GM13977 (cell line): ENCODE measurements around the gene KIAA0825.

Source experiments
- DNase-seq: peaks from one replicate; pipeline ENCODE4 v3.0.0; 2012; ENCODE audit warnings: low spot score
- CTCF ChIP-seq: IDR thresholded peaks from 2 replicates; pipeline ENCODE4 v1.5.1; 2012; ENCODE audit warnings: mild to moderate bottlenecking, control low read depth; ENCODE audit not compliant: insufficient read depth; ENCODE audit errors: extremely low read depth, missing control alignments
- in situ Hi-C: fragments of 300-500 bp; cut with MboI; formaldehyde crosslinking; loops from one replicate; pipeline ENCODE4 v1.12.0; 2022; ENCODE audit warnings: low sequenced_read_pairs, low pct_unique_long_range_greater_than_20kb, mixed read lengths, inconsistent platforms; ENCODE audit not compliant: unreplicated experiment

KIAA0825 gene

GRCh38 chr5:94395468-94395867 lies 222.9 kb downstream of the KIAA0825 start:
- no peak for DNase-seq
- in situ Hi-C loops: no loop called here
- TF ChIP-seq CTCF: no peak

GRCh38 chr5:94391996-94392395 lies 226.4 kb downstream of the KIAA0825 start:
- in situ Hi-C loops: no loop called here
- no peak for DNase-seq
- no peak for TF ChIP-seq CTCF

GRCh38 chr5:94389515-94389899 lies 228.9 kb downstream of the KIAA0825 start:
- in situ Hi-C loops: no loop called here
- TF ChIP-seq CTCF: no peak

DNA sequence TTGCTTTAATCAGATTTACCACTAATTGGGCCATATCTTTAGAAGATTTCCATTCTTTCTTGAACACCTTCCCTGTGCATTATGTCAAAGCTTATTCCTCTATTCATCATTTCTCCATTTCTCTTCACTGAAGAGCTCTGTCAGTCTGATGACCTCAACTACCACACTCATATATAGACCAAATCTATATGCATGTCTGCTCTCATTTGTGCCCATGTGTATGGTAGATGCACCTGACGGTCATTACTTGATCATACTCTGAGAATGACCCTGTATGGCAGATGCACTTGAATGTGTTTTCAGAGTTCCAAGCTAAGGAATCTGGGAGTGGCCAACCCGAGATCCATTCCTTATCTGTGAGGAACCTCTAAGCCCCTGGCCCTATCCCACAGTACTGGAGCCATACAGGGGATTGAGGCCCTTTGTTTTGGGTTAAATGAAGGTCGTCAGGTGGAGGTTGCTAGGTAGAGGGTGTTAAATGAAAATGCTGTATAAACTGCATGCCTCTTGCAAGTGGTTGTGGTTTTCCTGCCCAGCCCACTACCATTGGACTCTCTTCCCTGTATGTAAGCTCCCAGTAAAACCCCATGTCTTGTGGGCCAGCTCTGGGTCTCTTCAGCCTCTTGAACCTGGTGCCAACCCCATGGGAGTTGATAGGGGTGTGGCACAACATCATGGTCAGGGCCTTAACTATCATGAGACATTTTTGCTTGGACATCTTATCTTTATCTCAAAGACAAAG lies 229.5 kb downstream of the KIAA0825 start:
- no peak for TF ChIP-seq CTCF
- DNase-seq: no peak
- in situ Hi-C loops: no loop called here

More at GRCh38 chr5:94389515-94389899, 228.9 kb downstream of the KIAA0825 start:
- no peak for DNase-seq

DNA sequence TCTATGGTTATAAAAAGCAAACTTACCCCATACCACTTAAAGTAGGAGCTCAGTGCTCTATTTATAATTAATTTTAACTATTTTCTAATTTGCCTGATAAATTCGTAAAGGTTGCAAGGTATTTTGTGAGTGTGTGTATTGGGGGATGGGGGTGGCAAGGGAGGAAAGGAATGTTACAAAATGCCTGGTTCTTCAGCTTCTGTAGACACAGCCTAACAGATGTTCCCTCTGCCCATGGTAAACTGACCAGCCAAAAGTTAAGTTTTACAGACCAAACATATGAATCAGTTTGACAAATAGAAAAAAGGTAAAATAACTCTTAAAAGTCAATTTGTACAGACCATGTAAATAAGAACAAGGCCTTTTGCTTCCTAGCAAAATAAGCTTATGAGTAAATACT lies 232.6 kb downstream of the KIAA0825 start:
- DNase-seq: no peak
- TF ChIP-seq CTCF: no peak
- in situ Hi-C loops: no loop called here

DNA sequence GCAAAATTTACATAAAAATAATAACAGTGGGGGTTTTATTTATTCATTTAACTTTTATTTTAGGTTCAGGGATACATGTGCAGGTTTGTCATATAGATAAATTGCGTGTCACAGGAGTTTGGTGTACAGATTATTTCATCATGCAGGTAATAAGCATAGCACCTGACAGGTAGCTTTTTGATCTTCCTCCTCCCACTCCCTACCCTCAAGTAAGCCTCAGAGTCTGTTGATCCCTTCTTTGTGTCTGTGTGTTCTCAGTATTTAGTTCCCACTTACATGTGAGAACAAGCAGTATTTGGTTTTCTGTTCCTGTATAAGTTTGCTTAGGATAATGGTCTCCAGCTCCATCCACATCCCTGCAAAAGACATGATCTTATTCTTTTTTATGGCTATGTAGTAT lies 240.3 kb downstream of the KIAA0825 start:
- in situ Hi-C loops: no loop called here
- DNase-seq: no peak
- TF ChIP-seq CTCF: no peak
